ENCODE results near the gene CRISP2. TPM values are rescaled to one million over a fixed set of nuclear protein-coding genes. Genes with fewer than 3 reads are reported as not detected.
"Not testable (repeated sequence)": the region's sequence is repeated elsewhere in the genome, so short reads cannot be mapped to it uniquely, and the experiment has no call there.

The CRISP2 gene
- not detected for total RNA-seq

- Mint-ChIP-seq H3K4me1 (ENCODE audit: low read depth) (no peaks in the 10 kb centered on the region), H3K36me3 (ENCODE audit: insufficient read depth) (no peaks in the 10 kb centered on the region), H3K4me3 (no peak within 1 kb of the TSS), H3K27me3 (ENCODE audit: low read depth) (no peaks in the 10 kb centered on the region), H3K9me3 (peaks cover 8% of the 10 kb centered on the region)
- DNase-seq, result no peak
- ATAC-seq, result no peak
Observed at GRCh38 chr6:49713346-49713745, at the start of gene CRISP2. Gene CRISP2 (minus strand): TSS chr6:49713543. CDS start chr6:49709196, 4,347 bp downstream.

- no peaks in the 10 kb centered on the region for H3K4me1 Mint-ChIP-seq (ENCODE audit: low read depth)
- no peak for DNase-seq
- no peak for ATAC-seq
- no peak within 1 kb of the TSS for H3K4me3 Mint-ChIP-seq
- H3K27me3 Mint-ChIP-seq (ENCODE audit: low read depth), result no peaks in the 10 kb centered on the region
- no peaks in the 10 kb centered on the region for H3K9me3 Mint-ChIP-seq
- no peaks in the 10 kb centered on the region for H3K36me3 Mint-ChIP-seq (ENCODE audit: insufficient read depth)
Observed at GRCh38 chr6:49744259-49744658, 30.9 kb upstream of the CRISP2 start, which contains the start of gene CRISP3. Gene CRISP3 (minus strand): TSS chr6:49744388. CDS start chr6:49744367, 21 bp downstream.

GRCh38 chr6:49743429-49743828 is 30.1 kb upstream of the CRISP2 start:
- ATAC-seq (no peak), DNase-seq (no peak)
- no peaks in the 10 kb centered on the region for H3K36me3 Mint-ChIP-seq (ENCODE audit: insufficient read depth)
- no peaks in the 10 kb centered on the region for H3K9me3 Mint-ChIP-seq
- no peaks in the 10 kb centered on the region for H3K4me1 Mint-ChIP-seq (ENCODE audit: low read depth)
- H3K27me3 Mint-ChIP-seq (ENCODE audit: low read depth), result no peaks in the 10 kb centered on the region
- no peak overlapping the region for H3K4me3 Mint-ChIP-seq

GRCh38 chr6:49739423-49739822 is 26.1 kb upstream of the CRISP2 start:
- DNase-seq, result no peak
- Mint-ChIP-seq H3K4me1 (ENCODE audit: low read depth) (no peaks in the 10 kb centered on the region), H3K27me3 (ENCODE audit: low read depth) (no peaks in the 10 kb centered on the region), H3K36me3 (ENCODE audit: insufficient read depth) (no peaks in the 10 kb centered on the region), H3K4me3 (no peak overlapping the region), H3K9me3 (no peaks in the 10 kb centered on the region)
- no peak for ATAC-seq

- Mint-ChIP-seq H3K9me3 (no peaks in the 10 kb centered on the region), H3K27me3 (ENCODE audit: low read depth) (no peaks in the 10 kb centered on the region), H3K4me1 (ENCODE audit: low read depth) (no peaks in the 10 kb centered on the region), H3K4me3 (no peak overlapping the region), H3K36me3 (ENCODE audit: insufficient read depth) (no peaks in the 10 kb centered on the region)
- no peak for ATAC-seq
- DNase-seq, result no peak
Observed at GRCh38 chr6:49736017-49736508, 22.7 kb upstream of the CRISP2 start.

GRCh38 chr6:49733680-49734079 is 20.3 kb upstream of the CRISP2 start:
- ATAC-seq, result no peak
- Mint-ChIP-seq H3K4me3 (no peak overlapping the region), H3K4me1 (ENCODE audit: low read depth) (no peaks in the 10 kb centered on the region), H3K27me3 (ENCODE audit: low read depth) (no peaks in the 10 kb centered on the region), H3K36me3 (ENCODE audit: insufficient read depth) (no peaks in the 10 kb centered on the region), H3K9me3 (peaks cover 2% of the 10 kb centered on the region)
- no peak for DNase-seq

GRCh38 chr6:49732781-49733180 is 19.4 kb upstream of the CRISP2 start:
- H3K4me1 Mint-ChIP-seq (ENCODE audit: low read depth), result no peaks in the 10 kb centered on the region
- H3K9me3 Mint-ChIP-seq, result peaks cover 4% of the 10 kb centered on the region
- no peak for DNase-seq
- no peak overlapping the region for H3K4me3 Mint-ChIP-seq
- no peak for ATAC-seq
- no peaks in the 10 kb centered on the region for H3K27me3 Mint-ChIP-seq (ENCODE audit: low read depth)
- H3K36me3 Mint-ChIP-seq (ENCODE audit: insufficient read depth), result no peaks in the 10 kb centered on the region

- ATAC-seq, result no peak
- Mint-ChIP-seq H3K36me3 (ENCODE audit: insufficient read depth) (no peaks in the 10 kb centered on the region), H3K27me3 (ENCODE audit: low read depth) (no peaks in the 10 kb centered on the region), H3K9me3 (peaks cover 13% of the 10 kb centered on the region), H3K4me1 (ENCODE audit: low read depth) (no peaks in the 10 kb centered on the region), H3K4me3 (no peak overlapping the region)
- DNase-seq, result no peak
Observed at GRCh38 chr6:49730251-49730650, 16.9 kb upstream of the CRISP2 start.

- H3K36me3 Mint-ChIP-seq (ENCODE audit: insufficient read depth); H3K27me3 Mint-ChIP-seq (ENCODE audit: low read depth); H3K4me1 Mint-ChIP-seq (ENCODE audit: low read depth); DNase-seq; H3K4me3 Mint-ChIP-seq; ATAC-seq: not testable (repeated sequence)
- peaks cover 23% of the 10 kb centered on the region for H3K9me3 Mint-ChIP-seq
Observed at GRCh38 chr6:49723917-49724316, 10.6 kb upstream of the CRISP2 start.

- no peaks in the 10 kb centered on the region for H3K4me1 Mint-ChIP-seq (ENCODE audit: low read depth)
- ATAC-seq, result no peak
- no peak for DNase-seq
- no peak overlapping the region for H3K4me3 Mint-ChIP-seq
- peaks cover 14% of the 10 kb centered on the region for H3K9me3 Mint-ChIP-seq
- no peaks in the 10 kb centered on the region for H3K27me3 Mint-ChIP-seq (ENCODE audit: low read depth)
- H3K36me3 Mint-ChIP-seq (ENCODE audit: insufficient read depth), result no peaks in the 10 kb centered on the region
Observed at GRCh38 chr6:49721297-49721696, 8.0 kb upstream of the CRISP2 start.

- Mint-ChIP-seq H3K4me3 (no peak overlapping the region), H3K27me3 (ENCODE audit: low read depth) (no peaks in the 10 kb centered on the region), H3K9me3 (peaks cover 9% of the 10 kb centered on the region), H3K36me3 (ENCODE audit: insufficient read depth) (no peaks in the 10 kb centered on the region), H3K4me1 (ENCODE audit: low read depth) (no peaks in the 10 kb centered on the region)
- DNase-seq, result no peak
- no peak for ATAC-seq
Observed at GRCh38 chr6:49720372-49720771, 7.0 kb upstream of the CRISP2 start.

GRCh38 chr6:49698478-49698877 is 14.9 kb downstream of the CRISP2 start:
- no peaks in the 10 kb centered on the region for H3K27me3 Mint-ChIP-seq (ENCODE audit: low read depth)
- no peak overlapping the region for H3K4me3 Mint-ChIP-seq
- ATAC-seq (no peak), DNase-seq (no peak)
- H3K4me1 Mint-ChIP-seq (ENCODE audit: low read depth), result no peaks in the 10 kb centered on the region
- H3K9me3 Mint-ChIP-seq, result peaks cover 7% of the 10 kb centered on the region
- no peaks in the 10 kb centered on the region for H3K36me3 Mint-ChIP-seq (ENCODE audit: insufficient read depth)

- Mint-ChIP-seq H3K9me3 (peaks cover 21% of the 10 kb centered on the region), H3K36me3 (ENCODE audit: insufficient read depth) (no peaks in the 10 kb centered on the region), H3K4me1 (ENCODE audit: low read depth) (no peaks in the 10 kb centered on the region), H3K27me3 (ENCODE audit: low read depth) (no peaks in the 10 kb centered on the region), H3K4me3 (no peak overlapping the region)
- DNase-seq, result no peak
- no peak for ATAC-seq
Observed at GRCh38 chr6:49693512-49693911, 19.8 kb downstream of the CRISP2 start.

GRCh38 chr6:49692534-49692933 is 20.8 kb downstream of the CRISP2 start:
- no peaks in the 10 kb centered on the region for H3K4me1 Mint-ChIP-seq (ENCODE audit: low read depth)
- ATAC-seq (no peak), DNase-seq (no peak)
- H3K9me3 Mint-ChIP-seq, result peaks cover 21% of the 10 kb centered on the region
- no peaks in the 10 kb centered on the region for H3K36me3 Mint-ChIP-seq (ENCODE audit: insufficient read depth)
- no peaks in the 10 kb centered on the region for H3K27me3 Mint-ChIP-seq (ENCODE audit: low read depth)
- H3K4me3 Mint-ChIP-seq, result no peak overlapping the region

GRCh38 chr6:49676671-49677281 is 36.6 kb downstream of the CRISP2 start:
- no peak overlapping the region for H3K4me3 Mint-ChIP-seq
- DNase-seq (no peak), ATAC-seq (no peak)
- H3K9me3 Mint-ChIP-seq, result peaks cover 4% of the 10 kb centered on the region
- no peaks in the 10 kb centered on the region for H3K4me1 Mint-ChIP-seq (ENCODE audit: low read depth)
- no peaks in the 10 kb centered on the region for H3K36me3 Mint-ChIP-seq (ENCODE audit: insufficient read depth)
- H3K27me3 Mint-ChIP-seq (ENCODE audit: low read depth), result no peaks in the 10 kb centered on the region

All from activated T-cell treated with anti-CD3 and anti-CD28 coated beads, Interleukin-2, amount 50 U/mL, for 4 hours (primary cell).